ENCODE results near the gene CD22.
"Not testable (repeated sequence)": the region's sequence is repeated elsewhere in the genome, so short reads cannot be mapped to it uniquely, and the experiment has no call there.

CD22 gene

GRCh38 chr19:35359395-35359794, 30.4 kb downstream of the CD22 start:
- not testable (repeated sequence) for DNase-seq (ENCODE audit: low read depth)

GRCh38 chr19:35360081-35360480, 31.1 kb downstream of the CD22 start:
- not testable (repeated sequence) for DNase-seq (ENCODE audit: low read depth)

- no peak for DNase-seq (ENCODE audit: low read depth)
These were observed 32.0 kb downstream of the CD22 start for GRCh38 chr19:35360880-35361420.

GRCh38 chr19:35362261-35363000, 33.4 kb downstream of the CD22 start:
- DNase-seq (ENCODE audit: low read depth) = no peak

- DNase-seq (ENCODE audit: low read depth) = no peak
These were observed 34.1 kb downstream of the CD22 start for GRCh38 chr19:35363001-35363590.

- DNase-seq (ENCODE audit: low read depth) = no peak
These were observed 34.9 kb downstream of the CD22 start for GRCh38 chr19:35363711-35364425.

GRCh38 chr19:35365303-35365702, 36.3 kb downstream of the CD22 start:
- no peak for DNase-seq (ENCODE audit: low read depth)

GRCh38 chr19:35368378-35368777, 39.4 kb downstream of the CD22 start:
- no peak for DNase-seq (ENCODE audit: low read depth)

- DNase-seq (ENCODE audit: low read depth) = no peak
These were observed 40.5 kb downstream of the CD22 start for GRCh38 chr19:35369522-35369921.

- no peak for DNase-seq (ENCODE audit: low read depth)
These were observed 41.7 kb downstream of the CD22 start, which contains the start of gene GPR42 for GRCh38 chr19:35370722-35371121. GPR42 (plus strand) TSS chr19:35371068; CDS start chr19:35371360, 292 bp downstream.

- DNase-seq (ENCODE audit: low read depth) = no peak
These were observed 44.5 kb downstream of the CD22 start for GRCh38 chr19:35373492-35373891.

- DNase-seq (ENCODE audit: low read depth) = not testable (repeated sequence)
These were observed 45.0 kb downstream of the CD22 start for GRCh38 chr19:35374031-35374430.

- no peak for DNase-seq (ENCODE audit: low read depth)
These were observed 46.7 kb downstream of the CD22 start for GRCh38 chr19:35375505-35376307.

GRCh38 chr19:35377656-35378055, 48.7 kb downstream of the CD22 start:
- no peak for DNase-seq (ENCODE audit: low read depth)

- no peak for DNase-seq (ENCODE audit: low read depth)
These were observed 49.4 kb downstream of the CD22 start for GRCh38 chr19:35378356-35378755.

GRCh38 chr19:35379545-35379944, 50.6 kb downstream of the CD22 start:
- DNase-seq (ENCODE audit: low read depth) = not testable (repeated sequence)

GRCh38 chr19:35379992-35380391, 51.0 kb downstream of the CD22 start:
- no peak for DNase-seq (ENCODE audit: low read depth)

- no peak for DNase-seq (ENCODE audit: low read depth)
These were observed 51.6 kb downstream of the CD22 start for GRCh38 chr19:35380450-35381124.

- DNase-seq (ENCODE audit: low read depth) = no peak
These were observed 52.3 kb downstream of the CD22 start for GRCh38 chr19:35381318-35381717.

GRCh38 chr19:35381926-35382325, 52.9 kb downstream of the CD22 start:
- DNase-seq (ENCODE audit: low read depth) = no peak

GRCh38 chr19:35383536-35383935, 54.5 kb downstream of the CD22 start:
- no peak for DNase-seq (ENCODE audit: low read depth)

Measured in stimulated activated CD4-positive, alpha-beta T cell treated with anti-CD3 and anti-CD28 coated beads, Interleukin-2, amount 100 ng/mL, for 4 hours (primary cell).